ENCODE data around the gene TCTN3.
"Not testable (repeated sequence)": the region's sequence is repeated elsewhere in the genome, so short reads cannot be mapped to it uniquely, and the experiment has no call there.

The TCTN3 gene

GRCh38 chr10:95693071-95693667 lies 558 bp downstream of the TCTN3 start:
- intact Hi-C loops (cut with DNase I): loop anchor here (5.0 to 10.0 kb wide), 4 partner anchors 214 to 602 kb away; partner anchors contain the start of genes CC2D2B, CCNJ and ZNF518A
- no peak for DNase-seq

- no peak for DNase-seq
- intact Hi-C loops (cut with DNase I): loop anchor here (5.0 to 10.0 kb wide), 4 partner anchors 216 to 604 kb away; partner anchors contain the start of genes CC2D2B, CCNJ and ZNF518A
These were observed 2.4 kb downstream of the TCTN3 start for GRCh38 chr10:95691281-95691680.

GRCh38 chr10:95688648-95689047 lies 5.1 kb downstream of the TCTN3 start:
- intact Hi-C loops (cut with DNase I): no loop called here

GRCh38 chr10:95683966-95684365 lies 9.8 kb downstream of the TCTN3 start:
- no peak for DNase-seq

More at GRCh38 chr10:95688648-95689047, 5.1 kb downstream of the TCTN3 start:
- DNase-seq: no peak

GRCh38 chr10:95675403-95676116 lies 18.2 kb downstream of the TCTN3 start:
- intact Hi-C loops (cut with DNase I): no loop called here
- DNase-seq: no peak

More at GRCh38 chr10:95683966-95684365, 9.8 kb downstream of the TCTN3 start:
- intact Hi-C loops (cut with DNase I): no loop called here

GRCh38 chr10:95674643-95675042 lies 19.1 kb downstream of the TCTN3 start:
- DNase-seq: no peak
- intact Hi-C loops (cut with DNase I): no loop called here

GRCh38 chr10:95672641-95673040 lies 21.1 kb downstream of the TCTN3 start:
- DNase-seq; intact Hi-C loops (cut with DNase I): not testable (repeated sequence)

GRCh38 chr10:95664543-95664942 lies 29.2 kb downstream of the TCTN3 start:
- DNase-seq: no peak
- intact Hi-C loops (cut with DNase I): no loop called here

- intact Hi-C loops (cut with DNase I): no loop called here
- DNase-seq: no peak
These were observed 30.2 kb downstream of the TCTN3 start for GRCh38 chr10:95663496-95663895.

GRCh38 chr10:95661818-95662217 lies 31.9 kb downstream of the TCTN3 start:
- DNase-seq: no peak
- intact Hi-C loops (cut with DNase I): no loop called here

- no peak for DNase-seq
- intact Hi-C loops (cut with DNase I): no loop called here
These were observed 33.4 kb downstream of the TCTN3 start for GRCh38 chr10:95660283-95660682.

GRCh38 chr10:95657250-95657649 lies 36.5 kb downstream of the TCTN3 start:
- no peak for DNase-seq
- intact Hi-C loops (cut with DNase I): no loop called here

- DNase-seq: peak; percentile 78 to 99 (median 90)
- intact Hi-C loops (cut with DNase I): no loop called here
These were observed 37.2 kb downstream of the TCTN3 start, which contains the start of gene ALDH18A1 for GRCh38 chr10:95656291-95657164. Gene ALDH18A1 (minus strand): TSS chr10:95656711. CDS start chr10:95653377, 3,334 bp downstream.

GRCh38 chr10:95655571-95656290 lies 38.0 kb downstream of the TCTN3 start:
- intact Hi-C loops (cut with DNase I): no loop called here

GRCh38 chr10:95653895-95654294 lies 39.8 kb downstream of the TCTN3 start:
- no peak for DNase-seq
- intact Hi-C loops (cut with DNase I): no loop called here

More at GRCh38 chr10:95655571-95656290, 38.0 kb downstream of the TCTN3 start:
- peak in 1 of 10 donors; percentile 12 for DNase-seq

- intact Hi-C loops (cut with DNase I): no loop called here
- no peak for DNase-seq
These were observed 42.2 kb downstream of the TCTN3 start for GRCh38 chr10:95651346-95652060.

GRCh38 chr10:95650232-95650631 lies 43.5 kb downstream of the TCTN3 start:
- intact Hi-C loops (cut with DNase I): no loop called here
- DNase-seq: no peak

- DNase-seq: no peak
- intact Hi-C loops (cut with DNase I): no loop called here
These were observed 45.6 kb downstream of the TCTN3 start for GRCh38 chr10:95648138-95648537.

GRCh38 chr10:95646160-95646559 lies 47.6 kb downstream of the TCTN3 start:
- intact Hi-C loops (cut with DNase I): no loop called here
- DNase-seq: no peak

- intact Hi-C loops (cut with DNase I): no loop called here
These were observed 48.8 kb downstream of the TCTN3 start for GRCh38 chr10:95644901-95645300.

More at GRCh38 chr10:95644901-95645300, 48.8 kb downstream of the TCTN3 start:
- DNase-seq: no peak
